ENCODE results near the gene ASPSCR1. TPM values are rescaled to one million over a fixed set of nuclear protein-coding genes. Genes with fewer than 3 reads are reported as not detected.

Gene ASPSCR1
- total and polyA plus RNA-seq, 2 of the 13 experiments (the other 11 are each of a cell fraction or from before 2014, with no cell fraction given), result 274 to 314 TPM

GRCh38 chr17:81955756-81956544 lies 21.5 kb upstream of the ASPSCR1 start (continued):
- TF ChIP-seq NFIB (CRISPR knock-in tag; IDR thresholded peaks at IDR 0.05; ENCODE audit: borderline replicate concordance), result 0 out of 2 replicates have a peak, but pooled peaks have one; percentile 73
- TF ChIP-seq, protein P1, sequence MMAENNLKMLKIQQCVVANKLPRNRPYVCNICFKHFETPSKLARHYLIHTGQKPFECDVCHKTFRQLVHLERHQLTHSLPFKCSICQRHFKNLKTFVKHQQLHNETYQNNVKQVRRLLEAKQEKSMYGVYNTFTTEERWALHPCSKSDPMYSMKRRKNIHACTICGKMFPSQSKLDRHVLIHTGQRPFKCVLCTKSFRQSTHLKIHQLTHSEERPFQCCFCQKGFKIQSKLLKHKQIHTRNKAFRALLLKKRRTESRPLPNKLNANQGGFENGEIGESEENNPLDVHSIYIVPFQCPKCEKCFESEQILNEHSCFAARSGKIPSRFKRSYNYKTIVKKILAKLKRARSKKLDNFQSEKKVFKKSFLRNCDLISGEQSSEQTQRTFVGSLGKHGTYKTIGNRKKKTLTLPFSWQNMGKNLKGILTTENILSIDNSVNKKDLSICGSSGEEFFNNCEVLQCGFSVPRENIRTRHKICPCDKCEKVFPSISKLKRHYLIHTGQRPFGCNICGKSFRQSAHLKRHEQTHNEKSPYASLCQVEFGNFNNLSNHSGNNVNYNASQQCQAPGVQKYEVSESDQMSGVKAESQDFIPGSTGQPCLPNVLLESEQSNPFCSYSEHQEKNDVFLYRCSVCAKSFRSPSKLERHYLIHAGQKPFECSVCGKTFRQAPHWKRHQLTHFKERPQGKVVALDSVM (CRISPR knock-in tag; IDR thresholded peaks at IDR 0.05), result peak; percentile 30; the same call in 1 of the 2 replicates
- peak; percentile 43; the same call in 1 of the 2 replicates for TF ChIP-seq LBX2 (CRISPR knock-in tag; IDR thresholded peaks at IDR 0.05; ENCODE audit: borderline replicate concordance)
- TF ChIP-seq DNMT1 (CRISPR knock-in tag; IDR thresholded peaks at IDR 0.05), result 0 out of 2 replicates have a peak, but pooled peaks have one; percentile 12
- TF ChIP-seq ZFP36L2 (CRISPR knock-in tag; IDR thresholded peaks at IDR 0.05), result no peak
- 0 out of 2 replicates have a peak, but pooled peaks have one; percentile 30 for TF ChIP-seq ZNF263 (CRISPR knock-in tag; IDR thresholded peaks at IDR 0.05)
- peak; percentile 45; the same call in 1 of the 2 replicates for TF ChIP-seq ZC3H4 (CRISPR knock-in tag; IDR thresholded peaks at IDR 0.05; ENCODE audit: borderline replicate concordance)
- 0 out of 2 replicates have a peak, but pooled peaks have one; percentile 16 for TF ChIP-seq GABPB1 (CRISPR knock-in tag; IDR thresholded peaks at IDR 0.05)
- TF ChIP-seq POLR2G (IDR thresholded peaks at IDR 0.05; ENCODE audit: low read depth, low read length), result peak; percentile 67
- peak; percentile 70; the same call in 1 of the 2 replicates for TF ChIP-seq PAF1 (CRISPR knock-in tag; IDR thresholded peaks at IDR 0.05)
